HepG2 (cell line): Measurements from ENCODE around the gene RASGRF1. TPM values are rescaled to one million over a fixed set of nuclear protein-coding genes. Genes with fewer than 3 reads are reported as not detected.

ENCODE experiments used
- AHR ChIP-seq: IDR thresholded peaks from 2 replicates; pipeline ENCODE4 v1.6.1; 2018; ENCODE audit warnings: missing genetic modification reagents, missing compliant biosample characterization
- ARNTL ChIP-seq: sonication (generic); formaldehyde crosslinking; IDR thresholded peaks from 2 replicates; pipeline ENCODE4 v1.4.0; 2020; ENCODE audit warnings: mild to moderate bottlenecking, missing genetic modification reagents
- CEBPG ChIP-seq: IDR thresholded peaks from 2 replicates; pipeline ENCODE4 v1.6.1; 2016
- EED ChIP-seq: sonication (generic); formaldehyde crosslinking; IDR thresholded peaks from 2 replicates; pipeline ENCODE4 v1.5.0; 2020; ENCODE audit warnings: mild to moderate bottlenecking, missing genetic modification reagents
- ETV5 ChIP-seq: IDR thresholded peaks from 2 replicates; pipeline ENCODE4 v1.6.1; 2018; ENCODE audit warnings: missing biosample characterization, missing genetic modification reagents, inconsistent platforms, borderline replicate concordance
- HMG20B ChIP-seq: conservative IDR thresholded peaks from 2 replicates; pipeline ENCODE4 v1.6.1; 2016; ENCODE audit warnings: missing genetic modification reagents, missing compliant biosample characterization
- HOXA5 ChIP-seq: sonication (generic); formaldehyde crosslinking; IDR thresholded peaks from 2 replicates; pipeline ENCODE4 v1.4.0; 2020; ENCODE audit warnings: missing genetic modification reagents
- ISL2 ChIP-seq: sonication (generic); formaldehyde crosslinking; IDR thresholded peaks from 2 replicates; pipeline ENCODE4 v1.5.0; 2020; ENCODE audit warnings: missing genetic modification reagents
- KMT2A ChIP-seq: sonication (generic); formaldehyde crosslinking; IDR thresholded peaks from 2 replicates; pipeline ENCODE4 v1.4.0; 2020; ENCODE audit warnings: missing genetic modification reagents
- MED8 ChIP-seq: sonication (generic); formaldehyde crosslinking; IDR thresholded peaks from 2 replicates; pipeline ENCODE4 v1.8.1; 2023; ENCODE audit warnings: mild to moderate bottlenecking, missing genetic modification reagents; ENCODE audit not compliant: insufficient replicate concordance
- MTA1 ChIP-seq: sonication (generic); formaldehyde crosslinking; IDR thresholded peaks from 2 replicates; pipeline ENCODE4 v1.4.0; 2020; ENCODE audit warnings: missing genetic modification reagents, mild to moderate bottlenecking, borderline replicate concordance
- MZF1 ChIP-seq: sonication (generic); formaldehyde crosslinking; IDR thresholded peaks from 2 replicates; pipeline ENCODE4 v1.8.1; 2023; ENCODE audit warnings: mild to moderate bottlenecking, missing genetic modification reagents, borderline replicate concordance
- POLR2AphosphoS2 ChIP-seq: IDR thresholded peaks from 2 replicates; pipeline ENCODE4 v1.6.1; 2011; ENCODE audit warnings: low read depth, low read length, improper control_type of control experiment
- RBFOX2 ChIP-seq: fragments of 200-400 bp; formaldehyde crosslinking; IDR thresholded peaks from 2 replicates; pipeline ENCODE4 v1.6.1; 2017; ENCODE audit warnings: low read depth, mild to moderate bottlenecking, low read length
- TBX3 ChIP-seq: fragments of 450-650 bp; IDR thresholded peaks from 2 replicates; pipeline ENCODE4 v1.6.1; 2017; ENCODE audit warnings: antibody characterized with exemption, mild to moderate bottlenecking, inconsistent platforms, borderline replicate concordance
- ZMAT3 ChIP-seq: sonication (generic); formaldehyde crosslinking; conservative IDR thresholded peaks from 2 replicates; pipeline ENCODE4 v1.7.0; 2021; ENCODE audit warnings: missing genetic modification reagents
- ZNF143 ChIP-seq: sonication (generic); formaldehyde crosslinking; IDR thresholded peaks from 2 replicates; pipeline ENCODE4 v1.4.0; 2020; ENCODE audit warnings: missing genetic modification reagents
- ZNF790 ChIP-seq: sonication (generic); formaldehyde crosslinking; IDR thresholded peaks from 2 replicates; pipeline ENCODE4 v1.8.0; 2022; ENCODE audit warnings: missing genetic modification reagents, mild to moderate bottlenecking, borderline replicate concordance
- ZNF879 ChIP-seq: sonication (generic); formaldehyde crosslinking; IDR thresholded peaks from 2 replicates; pipeline ENCODE4 v1.8.1; 2023; ENCODE audit warnings: missing genetic modification reagents
- polyA plus RNA-seq, 8 experiments: library from polyadenylated mRNA; depleted of rRNA in 3 of 8; stranded (reverse) in 7 of 8; unstranded in 1 of 8; fragments of >200 nt; fragmentation: Illumina TruSeq in 4 of 8; extraction: Trizol in 4 of 8; gene quantifications; 2 replicates each; pipeline versions ENCODE4 v1.2.1 to v1.2.3, GENCODE V29; 2011 to 2016; ENCODE audit warnings: low read depth in 4 of 8, missing spikeins in 1 of 8, mixed read lengths in 1 of 8; ENCODE audit not compliant: insufficient read depth in 1 of 8
- total RNA-seq, 5 experiments: library from RNA; depleted of rRNA; stranded (reverse); fragments of >200 nt; fragmentation: Illumina TruSeq; extraction: Trizol; gene quantifications; 2 replicates each; pipeline ENCODE4 v1.2.3, GENCODE V29; 2016; ENCODE audit warnings: low read depth in 1 of 5
- TF ChIP-seq, protein P1 (sequence below): sonication (generic); formaldehyde crosslinking; IDR thresholded peaks from 2 replicates; pipeline ENCODE4 v1.4.0; 2020; ENCODE audit warnings: missing genetic modification reagents, borderline replicate concordance
- TF ChIP-seq, protein P2 (sequence below): sonication (generic); formaldehyde crosslinking; IDR thresholded peaks from 2 replicates; pipeline ENCODE4 v1.9.0; 2022; ENCODE audit warnings: missing genetic modification reagents, mild to moderate bottlenecking, borderline replicate concordance
- TF ChIP-seq, protein P3 (sequence below): sonication (generic); formaldehyde crosslinking; IDR thresholded peaks from 2 replicates; pipeline ENCODE4 v1.5.0; 2020; ENCODE audit warnings: missing genetic modification reagents, mild to moderate bottlenecking, borderline replicate concordance
- TF ChIP-seq, protein P4 (sequence below): sonication (generic); formaldehyde crosslinking; IDR thresholded peaks from 2 replicates; pipeline ENCODE4 v1.4.0; 2020; ENCODE audit warnings: mild to moderate bottlenecking, missing genetic modification reagents

RASGRF1 gene
- total and polyA plus RNA-seq, 2 of the 13 experiments (the other 11 are each of a cell fraction or from before 2014, with no cell fraction given), result 0.55 to 3.0 TPM

DNA sequence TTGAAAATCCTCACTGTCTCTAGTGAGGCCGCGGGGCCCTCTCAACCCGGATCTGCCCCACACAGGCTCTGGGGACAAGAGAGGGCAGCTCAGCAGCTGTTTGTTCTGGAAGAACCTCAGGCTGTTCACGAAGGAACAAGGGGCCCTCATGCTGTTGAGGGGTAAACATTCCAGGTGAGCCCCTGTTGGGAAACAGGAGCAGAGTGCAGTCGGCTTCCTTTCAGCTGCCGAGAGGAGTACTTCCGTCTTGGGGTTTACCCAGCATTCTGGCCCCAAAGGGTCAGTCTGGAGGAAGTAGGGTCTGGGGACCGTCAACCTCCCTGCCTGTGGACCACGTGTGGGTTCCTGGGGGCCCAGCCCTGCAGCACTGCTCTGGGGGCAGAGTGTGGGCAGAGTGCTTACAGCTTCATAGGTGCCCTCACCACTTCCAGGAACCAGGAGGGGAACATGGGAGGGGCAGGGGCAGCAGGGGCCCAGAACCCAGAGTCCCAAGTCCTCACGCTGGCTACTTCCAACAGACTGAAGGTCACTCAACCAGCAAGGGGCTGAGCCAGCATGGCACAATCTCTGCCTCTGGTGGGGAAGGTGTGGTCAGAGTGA, 96.5 kb downstream of the RASGRF1 start (continued):
- TF ChIP-seq, protein P1, sequence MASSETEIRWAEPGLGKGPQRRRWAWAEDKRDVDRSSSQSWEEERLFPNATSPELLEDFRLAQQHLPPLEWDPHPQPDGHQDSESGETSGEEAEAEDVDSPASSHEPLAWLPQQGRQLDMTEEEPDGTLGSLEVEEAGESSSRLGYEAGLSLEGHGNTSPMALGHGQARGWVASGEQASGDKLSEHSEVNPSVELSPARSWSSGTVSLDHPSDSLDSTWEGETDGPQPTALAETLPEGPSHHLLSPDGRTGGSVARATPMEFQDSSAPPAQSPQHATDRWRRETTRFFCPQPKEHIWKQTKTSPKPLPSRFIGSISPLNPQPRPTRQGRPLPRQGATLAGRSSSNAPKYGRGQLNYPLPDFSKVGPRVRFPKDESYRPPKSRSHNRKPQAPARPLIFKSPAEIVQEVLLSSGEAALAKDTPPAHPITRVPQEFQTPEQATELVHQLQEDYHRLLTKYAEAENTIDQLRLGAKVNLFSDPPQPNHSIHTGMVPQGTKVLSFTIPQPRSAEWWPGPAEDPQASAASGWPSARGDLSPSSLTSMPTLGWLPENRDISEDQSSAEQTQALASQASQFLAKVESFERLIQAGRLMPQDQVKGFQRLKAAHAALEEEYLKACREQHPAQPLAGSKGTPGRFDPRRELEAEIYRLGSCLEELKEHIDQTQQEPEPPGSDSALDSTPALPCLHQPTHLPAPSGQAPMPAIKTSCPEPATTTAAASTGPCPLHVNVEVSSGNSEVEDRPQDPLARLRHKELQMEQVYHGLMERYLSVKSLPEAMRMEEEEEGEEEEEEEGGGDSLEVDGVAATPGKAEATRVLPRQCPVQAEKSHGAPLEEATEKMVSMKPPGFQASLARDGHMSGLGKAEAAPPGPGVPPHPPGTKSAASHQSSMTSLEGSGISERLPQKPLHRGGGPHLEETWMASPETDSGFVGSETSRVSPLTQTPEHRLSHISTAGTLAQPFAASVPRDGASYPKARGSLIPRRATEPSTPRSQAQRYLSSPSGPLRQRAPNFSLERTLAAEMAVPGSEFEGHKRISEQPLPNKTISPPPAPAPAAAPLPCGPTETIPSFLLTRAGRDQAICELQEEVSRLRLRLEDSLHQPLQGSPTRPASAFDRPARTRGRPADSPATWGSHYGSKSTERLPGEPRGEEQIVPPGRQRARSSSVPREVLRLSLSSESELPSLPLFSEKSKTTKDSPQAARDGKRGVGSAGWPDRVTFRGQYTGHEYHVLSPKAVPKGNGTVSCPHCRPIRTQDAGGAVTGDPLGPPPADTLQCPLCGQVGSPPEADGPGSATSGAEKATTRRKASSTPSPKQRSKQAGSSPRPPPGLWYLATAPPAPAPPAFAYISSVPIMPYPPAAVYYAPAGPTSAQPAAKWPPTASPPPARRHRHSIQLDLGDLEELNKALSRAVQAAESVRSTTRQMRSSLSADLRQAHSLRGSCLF, result peak; percentile 79; the same call in 1 of the 2 replicates
- peak; percentile 100 for TF ChIP-seq ETV5
- peak; percentile 27; the same call in 1 of the 2 replicates for TF ChIP-seq AHR (CRISPR knock-in tag)
- TF ChIP-seq POLR2AphosphoS2, result peak; percentile 67; the same call in 1 of the 2 replicates
- peak; percentile 76; the same call in 1 of the 2 replicates for TF ChIP-seq HMG20B (CRISPR knock-in tag)
- TF ChIP-seq ZNF879, result no peak
- peak; percentile 50; the same call in 1 of the 2 replicates for TF ChIP-seq TBX3
- no peak; the same call in 1 of the 2 replicates for TF ChIP-seq EED (CRISPR knock-in tag)
- TF ChIP-seq CEBPG (CRISPR knock-in tag), result peak; percentile 91
- TF ChIP-seq, protein P2, sequence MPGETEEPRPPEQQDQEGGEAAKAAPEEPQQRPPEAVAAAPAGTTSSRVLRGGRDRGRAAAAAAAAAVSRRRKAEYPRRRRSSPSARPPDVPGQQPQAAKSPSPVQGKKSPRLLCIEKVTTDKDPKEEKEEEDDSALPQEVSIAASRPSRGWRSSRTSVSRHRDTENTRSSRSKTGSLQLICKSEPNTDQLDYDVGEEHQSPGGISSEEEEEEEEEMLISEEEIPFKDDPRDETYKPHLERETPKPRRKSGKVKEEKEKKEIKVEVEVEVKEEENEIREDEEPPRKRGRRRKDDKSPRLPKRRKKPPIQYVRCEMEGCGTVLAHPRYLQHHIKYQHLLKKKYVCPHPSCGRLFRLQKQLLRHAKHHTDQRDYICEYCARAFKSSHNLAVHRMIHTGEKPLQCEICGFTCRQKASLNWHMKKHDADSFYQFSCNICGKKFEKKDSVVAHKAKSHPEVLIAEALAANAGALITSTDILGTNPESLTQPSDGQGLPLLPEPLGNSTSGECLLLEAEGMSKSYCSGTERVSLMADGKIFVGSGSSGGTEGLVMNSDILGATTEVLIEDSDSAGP (CRISPR knock-in tag), result peak; percentile 94
- TF ChIP-seq, protein P3, sequence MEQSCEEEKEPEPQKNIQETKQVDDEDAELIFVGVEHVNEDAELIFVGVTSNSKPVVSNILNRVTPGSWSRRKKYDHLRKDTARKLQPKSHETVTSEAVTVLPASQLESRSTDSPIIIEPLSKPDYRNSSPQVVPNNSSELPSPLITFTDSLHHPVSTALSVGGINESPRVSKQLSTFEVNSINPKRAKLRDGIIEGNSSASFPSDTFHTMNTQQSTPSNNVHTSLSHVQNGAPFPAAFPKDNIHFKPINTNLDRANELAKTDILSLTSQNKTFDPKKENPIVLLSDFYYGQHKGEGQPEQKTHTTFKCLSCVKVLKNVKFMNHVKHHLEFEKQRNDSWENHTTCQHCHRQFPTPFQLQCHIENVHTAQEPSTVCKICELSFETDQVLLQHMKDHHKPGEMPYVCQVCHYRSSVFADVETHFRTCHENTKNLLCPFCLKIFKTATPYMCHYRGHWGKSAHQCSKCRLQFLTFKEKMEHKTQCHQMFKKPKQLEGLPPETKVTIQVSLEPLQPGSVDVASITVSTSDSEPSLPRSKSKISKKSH (CRISPR knock-in tag), result peak; percentile 18; the same call in 1 of the 2 replicates
- peak; percentile 95 for TF ChIP-seq ARNTL (CRISPR knock-in tag)
- TF ChIP-seq KMT2A, result peak; percentile 54; the same call in 1 of the 2 replicates
- TF ChIP-seq, protein P4, sequence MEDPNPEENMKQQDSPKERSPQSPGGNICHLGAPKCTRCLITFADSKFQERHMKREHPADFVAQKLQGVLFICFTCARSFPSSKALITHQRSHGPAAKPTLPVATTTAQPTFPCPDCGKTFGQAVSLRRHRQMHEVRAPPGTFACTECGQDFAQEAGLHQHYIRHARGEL (CRISPR knock-in tag), result no peak
- peak; percentile 96 for TF ChIP-seq ISL2 (CRISPR knock-in tag)
- TF ChIP-seq MED8 (CRISPR knock-in tag), result peak; percentile 99
- peak; percentile 98 for TF ChIP-seq MTA1
- peak; percentile 80; the same call in 1 of the 2 replicates for TF ChIP-seq ZMAT3 (CRISPR knock-in tag)
- TF ChIP-seq ZNF143 (CRISPR knock-in tag), result peak; percentile 81
- TF ChIP-seq ZNF790, result no peak
- TF ChIP-seq RBFOX2, result peak; percentile 53
- TF ChIP-seq HOXA5 (CRISPR knock-in tag), result peak; percentile 91; the same call in 1 of the 2 replicates
- no peak for TF ChIP-seq MZF1 (CRISPR knock-in tag)
